A549 (cell line): ENCODE results near the gene UBE2E2.

Source experiments
- CTCF ChIP-seq: fragments of >200 bp; sonication (Bioruptor Twin); formaldehyde crosslinking; IDR thresholded peaks from 3 replicates; pipeline ENCODE4 v1.5.1; 2016
- JUNB ChIP-seq: fragments of >200 bp; sonication (Bioruptor Twin); formaldehyde crosslinking; IDR thresholded peaks from 2 replicates; pipeline ENCODE4 v1.6.1; 2016
- MAZ ChIP-seq: fragments of 150-350 bp; IDR thresholded peaks from 2 replicates; pipeline ENCODE4 v1.6.1; 2014; ENCODE audit warnings: antibody characterized with exemption, low read depth, low read length, borderline replicate concordance
- REST ChIP-seq: fragments of 200-600 bp; sonication (generic); IDR thresholded peaks from 2 replicates; pipeline ENCODE4 v1.6.1; 2016; ENCODE audit warnings: antibody characterized with exemption, mild to moderate bottlenecking, moderate library complexity

GRCh38 chr3:23459889-23460546 is 256.9 kb downstream of the UBE2E2 start:
- no peak for TF ChIP-seq JUNB
- TF ChIP-seq CTCF = no peak
- no peak for TF ChIP-seq REST
- no peak for TF ChIP-seq MAZ
